ENCODE data around the gene RASA4B. TPM values are rescaled to one million over a fixed set of nuclear protein-coding genes. Genes with fewer than 3 reads are reported as not detected.
"Not testable (repeated sequence)": the region's sequence is repeated elsewhere in the genome, so short reads cannot be mapped to it uniquely, and the experiment has no call there.

RASA4B gene
- total RNA-seq, 2 experiments from 2014 or later = 16.2 to 18.0 TPM

- H3K4me1 Mint-ChIP-seq; H3K27me3 Mint-ChIP-seq; H3K9me3 Mint-ChIP-seq; H3K36me3 Mint-ChIP-seq; DNase-seq; H3K4me3 Mint-ChIP-seq; ATAC-seq (ENCODE audit: low read depth); H3K27ac Mint-ChIP-seq; POLR2A ChIA-PET: not testable (repeated sequence)
These were observed 20.3 kb downstream of the RASA4B start for GRCh38 chr7:102497308-102497707.

- DNase-seq; H3K4me1 Mint-ChIP-seq; H3K27ac Mint-ChIP-seq; H3K27me3 Mint-ChIP-seq; POLR2A ChIA-PET; H3K36me3 Mint-ChIP-seq; H3K9me3 Mint-ChIP-seq; H3K4me3 Mint-ChIP-seq; ATAC-seq (ENCODE audit: low read depth): not testable (repeated sequence)
These were observed 20.7 kb downstream of the RASA4B start for GRCh38 chr7:102496861-102497260.

DNA sequence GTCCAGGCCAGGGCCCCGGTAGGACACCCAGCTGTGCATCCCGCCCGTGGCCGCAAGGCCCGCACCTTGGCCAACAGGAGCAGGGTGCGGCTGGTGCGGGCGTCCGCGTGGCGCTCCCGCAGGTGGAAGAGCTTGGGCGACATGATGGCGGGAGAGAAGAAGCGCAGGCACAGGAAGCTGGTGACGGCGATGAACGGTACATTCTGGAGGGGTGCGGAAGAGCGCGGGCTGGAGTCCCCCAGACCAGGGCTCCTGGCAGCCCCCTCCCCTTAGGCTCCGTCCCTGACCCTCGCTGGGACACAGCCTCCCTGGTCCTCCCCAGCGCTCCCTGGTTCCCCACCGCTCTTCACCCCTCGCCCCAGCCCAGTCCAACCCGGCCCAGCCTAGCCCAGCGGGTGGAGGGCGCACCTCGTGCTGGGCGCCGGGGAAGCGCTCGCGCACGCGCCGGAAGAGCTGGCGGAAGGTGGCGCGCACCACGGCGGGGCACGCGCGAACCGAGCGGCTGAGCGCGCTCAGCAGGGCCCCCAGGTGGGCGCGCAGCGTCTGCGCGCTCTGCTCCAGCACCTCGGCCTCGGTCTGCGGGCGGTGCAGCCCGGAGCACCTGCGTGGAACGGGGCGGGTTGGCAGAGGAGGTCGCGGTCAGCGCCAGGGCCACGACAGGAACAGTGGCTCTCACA lies 23.0 kb downstream of the RASA4B start:
- POLR2A ChIA-PET, H3K27ac Mint-ChIP-seq, H3K36me3 Mint-ChIP-seq, H3K27me3 Mint-ChIP-seq, H3K4me3 Mint-ChIP-seq, DNase-seq, H3K9me3 Mint-ChIP-seq, H3K4me1 Mint-ChIP-seq: not testable (repeated sequence)
- peak; percentile 84 for ATAC-seq (ENCODE audit: low read depth)

- H3K36me3 Mint-ChIP-seq, H3K9me3 Mint-ChIP-seq, H3K27me3 Mint-ChIP-seq, H3K4me1 Mint-ChIP-seq, H3K27ac Mint-ChIP-seq, POLR2A ChIA-PET: not testable (repeated sequence)
- ATAC-seq (ENCODE audit: low read depth) (peak; percentile 14), DNase-seq (peak; percentile 55)
- H3K4me3 Mint-ChIP-seq = peak overlapping the region; percentile 32
These were observed 23.6 kb downstream of the RASA4B start for GRCh38 chr7:102494026-102494425.

DNA sequence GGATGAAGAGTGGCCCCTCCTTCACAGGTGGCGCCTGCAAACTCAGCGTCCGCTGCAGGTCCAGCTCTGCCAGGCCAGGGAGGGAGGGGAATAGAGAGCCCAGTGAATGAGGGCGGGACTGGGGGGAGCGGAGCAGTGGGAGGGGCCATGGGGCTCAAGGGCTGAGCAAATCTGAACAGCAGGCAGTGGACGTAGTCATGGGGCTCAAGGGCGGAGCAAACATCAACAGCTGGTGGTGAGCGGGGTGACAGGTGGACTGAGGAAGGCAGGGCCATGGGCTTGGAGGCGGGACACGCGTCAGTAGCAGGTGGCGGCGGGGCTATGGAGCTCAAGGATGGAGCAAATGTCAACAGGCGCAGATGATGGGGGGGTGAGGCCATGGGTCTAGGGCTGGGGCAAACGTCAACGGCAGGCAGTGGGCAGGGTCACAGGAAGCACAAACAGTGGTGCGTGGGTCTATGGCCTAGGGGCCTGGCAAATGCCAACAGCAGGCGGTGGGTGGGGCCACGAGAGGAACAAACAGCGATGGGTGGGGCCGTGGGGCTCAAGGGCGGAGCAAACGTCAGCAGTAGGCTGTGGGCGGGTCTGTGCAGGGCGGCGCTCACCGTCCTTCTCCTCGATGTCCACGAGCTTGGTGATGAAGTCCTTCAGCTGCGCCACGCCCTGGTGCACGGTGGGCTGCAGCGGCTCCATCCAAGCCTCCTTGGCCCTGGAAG lies 24.2 kb downstream of the RASA4B start:
- H3K9me3 Mint-ChIP-seq, H3K4me3 Mint-ChIP-seq, POLR2A ChIA-PET, H3K27me3 Mint-ChIP-seq, H3K27ac Mint-ChIP-seq, DNase-seq, H3K4me1 Mint-ChIP-seq, H3K36me3 Mint-ChIP-seq: not testable (repeated sequence)
- peak; percentile 33 for ATAC-seq (ENCODE audit: low read depth)

GRCh38 chr7:102490529-102491075 lies 27.0 kb downstream of the RASA4B start:
- peak; percentile 11 for ATAC-seq (ENCODE audit: low read depth)
- H3K9me3 Mint-ChIP-seq, H3K4me1 Mint-ChIP-seq, H3K27me3 Mint-ChIP-seq, H3K27ac Mint-ChIP-seq, DNase-seq, H3K4me3 Mint-ChIP-seq, POLR2A ChIA-PET, H3K36me3 Mint-ChIP-seq: not testable (repeated sequence)

DNA sequence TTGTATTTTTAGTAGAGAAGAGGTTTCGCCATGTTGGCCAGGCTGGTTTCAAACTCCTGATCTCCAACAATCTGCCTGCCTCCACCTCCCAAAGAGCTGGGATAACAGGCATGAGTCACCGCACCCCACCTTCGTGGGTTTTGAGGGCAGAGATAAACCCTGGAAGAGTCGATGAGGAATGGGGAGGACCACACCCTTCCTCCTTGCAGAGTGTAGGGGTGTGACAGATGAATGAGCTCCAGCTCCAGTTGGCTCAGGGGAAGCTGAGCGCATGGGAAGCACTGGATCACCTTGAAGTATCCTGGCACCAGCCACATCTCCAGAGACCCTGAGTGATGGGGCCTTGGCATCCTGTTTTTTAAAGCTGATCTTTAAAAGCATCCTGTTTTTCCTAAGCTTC lies 33.3 kb downstream of the RASA4B start:
- H3K27ac Mint-ChIP-seq; H3K4me1 Mint-ChIP-seq; ATAC-seq (ENCODE audit: low read depth); H3K4me3 Mint-ChIP-seq; POLR2A ChIA-PET; H3K27me3 Mint-ChIP-seq; H3K36me3 Mint-ChIP-seq; H3K9me3 Mint-ChIP-seq; DNase-seq: not testable (repeated sequence)

DNA sequence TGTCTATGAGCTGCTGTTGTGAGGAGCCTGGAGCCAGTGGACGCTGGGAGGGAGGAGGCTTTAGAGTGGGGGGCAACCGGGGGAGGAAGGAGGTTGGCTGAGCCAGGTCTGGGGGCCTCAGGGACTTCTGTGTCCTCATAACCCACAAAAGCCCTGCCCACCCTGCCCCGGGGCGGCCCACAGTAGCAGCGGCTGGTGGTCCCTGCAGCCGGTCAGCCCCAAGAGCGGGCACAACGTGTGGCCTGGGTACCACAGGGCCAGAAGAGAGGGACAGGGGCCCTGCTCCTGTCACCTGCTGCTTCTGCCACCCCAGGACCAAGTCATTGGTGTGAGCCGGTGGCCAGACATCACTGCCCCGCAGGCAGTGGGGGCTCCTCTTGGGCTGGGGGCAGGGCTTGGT lies 35.6 kb downstream of the RASA4B start:
- POLR2A ChIA-PET; H3K4me3 Mint-ChIP-seq; H3K27ac Mint-ChIP-seq; ATAC-seq (ENCODE audit: low read depth); H3K9me3 Mint-ChIP-seq; H3K36me3 Mint-ChIP-seq; H3K4me1 Mint-ChIP-seq; H3K27me3 Mint-ChIP-seq: not testable (repeated sequence)
- DNase-seq = peak; percentile 10

DNA sequence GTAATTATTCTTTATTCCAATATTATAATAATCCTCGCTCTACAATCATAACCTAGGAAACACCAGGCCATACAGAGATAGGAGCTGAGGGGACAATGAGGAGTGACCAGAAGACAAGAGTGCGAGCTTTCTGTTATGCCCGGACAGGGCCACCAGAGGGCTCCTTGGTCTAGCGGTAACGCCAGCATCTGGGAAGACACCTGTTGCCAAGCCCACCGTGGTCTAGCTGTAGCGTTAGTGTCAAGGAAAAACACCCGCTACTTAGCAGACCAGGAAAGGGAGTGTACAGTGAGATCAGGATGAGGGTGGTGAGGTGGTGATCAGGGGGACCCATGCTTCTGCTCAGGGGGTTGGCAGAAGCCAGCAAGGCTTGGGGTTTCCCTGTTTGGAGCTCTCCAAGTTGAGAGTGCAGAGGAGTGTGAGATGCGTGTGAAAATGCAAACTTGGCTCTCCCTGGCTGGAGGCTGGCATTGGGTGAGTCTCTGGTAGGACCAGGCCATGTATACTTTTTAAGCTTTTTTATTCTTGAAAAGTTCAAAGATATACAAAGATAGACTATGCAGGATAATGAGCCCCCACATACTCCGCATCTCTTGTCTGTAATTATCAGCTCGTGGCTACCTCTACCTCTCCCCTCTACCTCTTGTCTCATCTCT lies 37.5 kb downstream of the RASA4B start:
- H3K36me3 Mint-ChIP-seq; H3K27me3 Mint-ChIP-seq; H3K4me3 Mint-ChIP-seq; H3K9me3 Mint-ChIP-seq; H3K27ac Mint-ChIP-seq; ATAC-seq (ENCODE audit: low read depth); H3K4me1 Mint-ChIP-seq; POLR2A ChIA-PET: not testable (repeated sequence)
- DNase-seq = peak; percentile 40

DNA sequence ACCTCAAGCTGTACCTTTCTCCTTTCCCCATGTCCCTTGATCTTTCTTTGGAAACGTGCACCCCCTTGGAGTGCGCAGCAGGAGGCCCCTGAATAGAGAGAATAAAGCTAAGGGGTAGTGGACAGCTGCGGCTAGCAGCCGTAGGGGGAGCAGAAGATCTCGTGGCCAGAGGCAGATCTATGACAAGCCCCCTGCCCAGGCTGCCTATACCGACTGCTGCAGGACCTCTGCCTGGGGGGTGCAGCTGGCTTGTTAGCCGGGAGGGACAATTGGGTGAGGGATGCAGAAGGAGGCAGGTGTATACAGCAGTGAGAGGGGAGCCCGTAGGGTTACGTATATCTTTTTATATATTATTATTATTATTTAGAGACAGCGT lies 38.4 kb downstream of the RASA4B start:
- H3K4me1 Mint-ChIP-seq, H3K4me3 Mint-ChIP-seq, H3K36me3 Mint-ChIP-seq, H3K27me3 Mint-ChIP-seq, DNase-seq, POLR2A ChIA-PET, H3K27ac Mint-ChIP-seq, H3K9me3 Mint-ChIP-seq: not testable (repeated sequence)
- ATAC-seq (ENCODE audit: low read depth) = peak; percentile 24

DNA sequence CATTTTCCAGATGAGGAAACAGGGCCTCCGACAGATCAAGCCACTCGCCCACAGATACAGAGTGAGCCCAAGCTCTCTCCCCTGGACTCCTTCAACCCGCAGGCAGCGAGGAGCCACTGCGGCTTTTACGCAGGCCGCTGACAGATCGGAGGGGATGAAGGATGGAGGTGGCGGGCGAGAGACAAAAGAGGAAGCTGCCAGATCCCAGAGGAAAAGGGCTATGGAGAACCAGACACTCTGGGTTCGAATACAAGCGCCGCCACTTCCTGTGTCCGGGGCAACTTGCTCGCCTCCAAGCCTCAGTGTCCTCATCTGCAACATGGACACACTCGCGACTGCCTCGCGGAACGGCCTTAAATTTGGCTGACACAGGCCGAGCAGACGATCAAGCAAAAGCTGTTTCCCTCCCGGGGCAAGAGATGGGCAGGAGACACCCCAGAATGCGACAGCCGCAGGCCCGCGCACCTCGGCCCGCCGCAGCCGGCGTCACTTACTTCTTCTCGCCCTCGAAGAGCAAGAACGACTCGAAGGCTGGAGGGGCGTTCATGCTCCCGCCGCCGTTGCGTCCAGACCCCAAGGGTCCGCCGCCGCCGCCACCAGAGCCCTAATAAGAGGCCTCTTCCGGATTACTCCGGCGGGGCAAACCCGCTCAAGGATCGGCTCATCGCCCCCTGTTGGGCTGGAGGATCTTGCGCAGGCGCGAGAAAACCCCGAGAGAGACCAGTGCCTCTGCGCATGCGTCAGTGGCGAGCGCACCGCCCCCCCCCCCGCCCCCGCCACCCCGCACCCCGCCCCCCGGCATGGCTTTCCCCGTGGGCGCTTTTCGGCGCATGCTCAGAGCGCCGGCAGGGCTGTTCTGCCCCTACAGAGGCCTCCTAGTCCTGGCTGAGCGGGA lies 39.0 kb downstream of the RASA4B start, which contains the start of gene POLR2J:
TSS of gene POLR2J (minus strand) at position 609 of the 895 bp plus-strand sequence. CDS start at position 547, 62 bp downstream.
- H3K36me3 Mint-ChIP-seq, H3K27me3 Mint-ChIP-seq, H3K4me1 Mint-ChIP-seq, POLR2A ChIA-PET, H3K9me3 Mint-ChIP-seq: not testable (repeated sequence)
- DNase-seq = peak; percentile 83
- peak; percentile 93 for ATAC-seq (ENCODE audit: low read depth)
- H3K4me3 Mint-ChIP-seq = peak within 1 kb of the TSS; percentile 87
- peak within 1 kb of the TSS; percentile 84 for H3K27ac Mint-ChIP-seq

DNA sequence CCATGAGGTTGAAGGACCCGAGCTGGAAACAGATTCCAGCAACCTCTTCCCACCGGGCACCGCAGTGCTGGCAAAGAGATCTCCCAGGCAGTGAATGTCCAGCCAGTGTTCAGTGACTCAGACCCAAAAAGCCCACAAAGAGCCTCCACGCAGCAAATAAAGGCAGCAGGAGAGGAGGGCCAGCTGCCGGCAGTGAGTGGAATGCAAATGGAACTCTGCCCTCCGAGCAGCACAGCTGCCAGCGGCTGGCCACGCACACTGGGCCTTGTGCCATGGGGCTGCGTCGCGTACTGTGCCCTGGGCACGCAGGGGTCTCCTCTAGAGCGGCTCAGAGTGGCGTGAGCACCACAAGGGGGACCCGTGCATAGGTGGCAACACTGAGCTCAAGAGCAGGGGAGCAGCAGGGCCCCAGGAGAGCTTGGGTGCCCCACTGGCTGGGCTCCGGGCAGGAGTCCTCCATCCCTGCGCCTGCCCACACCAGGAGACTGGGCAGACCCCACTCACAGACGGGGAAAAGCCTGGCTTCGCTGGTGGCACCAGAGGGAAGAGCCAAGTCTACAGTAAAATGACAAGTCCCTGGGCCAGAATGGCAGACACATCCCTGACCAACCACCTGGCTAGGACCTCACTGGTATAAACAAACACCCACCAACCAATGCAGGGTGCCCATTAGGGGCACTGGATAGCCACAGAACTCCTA lies 42.7 kb downstream of the RASA4B start:
- H3K27me3 Mint-ChIP-seq = not testable (repeated sequence)
- peak; percentile 12 for DNase-seq

GRCh38 chr7:102474116-102474515 lies 43.5 kb downstream of the RASA4B start:
- H3K4me1 Mint-ChIP-seq; ATAC-seq (ENCODE audit: low read depth); H3K9me3 Mint-ChIP-seq; H3K27ac Mint-ChIP-seq; H3K36me3 Mint-ChIP-seq; POLR2A ChIA-PET; H3K4me3 Mint-ChIP-seq; H3K27me3 Mint-ChIP-seq: not testable (repeated sequence)
- DNase-seq = peak; percentile 4

More for the DNA sequence above, 42.7 kb downstream of the RASA4B start:
- H3K4me1 Mint-ChIP-seq; H3K27ac Mint-ChIP-seq; H3K36me3 Mint-ChIP-seq; POLR2A ChIA-PET; H3K4me3 Mint-ChIP-seq; H3K9me3 Mint-ChIP-seq; ATAC-seq (ENCODE audit: low read depth): not testable (repeated sequence)

Measured in activated naive CD8-positive, alpha-beta T cell treated with anti-CD3 and anti-CD28 coated beads, Interleukin-2, amount 10 ng/mL, durations not matched to agents 7 days and 5 days (primary cell).